Mesenchymal stem cell (in vitro differentiated cells and primary cell): ENCODE measurements around the gene UBAC2.

Experiments
- DNase-seq: peaks from one replicate; pipeline ENCODE4 v3.0.0-alpha.2; 2013
- H2AFZ ChIP-seq: one replicate; pipeline ENCODE4 v1.6.1; 2013; ENCODE audit warnings: low read depth, mild to moderate bottlenecking, control low read depth, inconsistent platforms, low read length, moderate library complexity
- H2AK5ac ChIP-seq: 2 replicates; pipeline ENCODE4 v1.6.1; 2013; ENCODE audit warnings: low read length, moderate library complexity, mild to moderate bottlenecking, inconsistent platforms; ENCODE audit not compliant: severe bottlenecking
- H2BK120ac ChIP-seq: one replicate; pipeline ENCODE4 v1.6.1; 2013; ENCODE audit warnings: low read depth, mild to moderate bottlenecking, inconsistent platforms, low read length, moderate library complexity
- H2BK12ac ChIP-seq, 2 experiments: one replicate each; pipeline ENCODE4 v1.6.1; 2013; ENCODE audit warnings: inconsistent platforms in 2 of 2, low read length in 2 of 2, mild to moderate bottlenecking in 2 of 2, moderate library complexity in 2 of 2, control low read depth in 1 of 2
- H2BK15ac ChIP-seq: one replicate; pipeline ENCODE4 v1.6.1; 2013; ENCODE audit warnings: mild to moderate bottlenecking, low read depth, inconsistent platforms; ENCODE audit not compliant: poor library complexity, severe bottlenecking
- H2BK5ac ChIP-seq: 2 replicates; pipeline ENCODE4 v1.6.1; 2013; ENCODE audit warnings: low read depth, mild to moderate bottlenecking, low read length, control low read depth, inconsistent platforms; ENCODE audit not compliant: poor library complexity, severe bottlenecking
- H3K14ac ChIP-seq, 2 experiments: one replicate each; pipeline ENCODE4 v1.6.1; 2013; ENCODE audit warnings: inconsistent platforms in 2 of 2, low read length in 2 of 2, control low read depth in 1 of 2, mild to moderate bottlenecking in 1 of 2, moderate library complexity in 1 of 2
- H3K18ac ChIP-seq, 2 experiments: one replicate each; pipeline ENCODE4 v1.6.1; 2013; ENCODE audit warnings: inconsistent platforms in 2 of 2, low read length in 2 of 2, control low read depth in 1 of 2, low read depth in 1 of 2, mild to moderate bottlenecking in 1 of 2
- H3K23ac ChIP-seq, 2 experiments: one replicate each; pipeline ENCODE4 v1.6.1; 2013; ENCODE audit warnings: inconsistent platforms in 2 of 2, low read length in 2 of 2, mild to moderate bottlenecking in 2 of 2, moderate library complexity in 2 of 2, control low read depth in 1 of 2
- H3K27ac ChIP-seq: 2 replicates; pipeline ENCODE4 v1.5.1; 2013; ENCODE audit warnings: mild to moderate bottlenecking, moderate library complexity, low read length, control low read depth, inconsistent platforms; ENCODE audit not compliant: poor library complexity, severe bottlenecking
- H3K27me3 ChIP-seq, 2 experiments: 2 replicates each; pipeline versions ENCODE4 v1.6.1 to v1.7.0; 2013; ENCODE audit warnings: low read length in 2 of 2, mild to moderate bottlenecking in 2 of 2, moderate library complexity in 2 of 2, control low read depth in 1 of 2, inconsistent platforms in 1 of 2; ENCODE audit not compliant: control insufficient read depth in 1 of 2, insufficient read depth in 1 of 2
- H3K36me3 ChIP-seq, 2 experiments: 2 replicates each; pipeline versions ENCODE4 v1.6.1 to v1.7.0; 2013; ENCODE audit warnings: low read length in 2 of 2, control low read depth in 1 of 2, inconsistent platforms in 1 of 2, low read depth in 1 of 2, mild to moderate bottlenecking in 1 of 2; ENCODE audit not compliant: insufficient read depth in 2 of 2, control insufficient read depth in 1 of 2
- H3K4ac ChIP-seq, 2 experiments: one replicate each; pipeline ENCODE4 v1.6.1; 2013; ENCODE audit warnings: inconsistent platforms in 2 of 2, low read length in 2 of 2, mild to moderate bottlenecking in 2 of 2, moderate library complexity in 2 of 2, control low read depth in 1 of 2, low read depth in 1 of 2
- H3K4me1 ChIP-seq: 2 replicates; pipeline ENCODE4 v1.6.1; 2013; ENCODE audit warnings: low read depth, low read length, control low read depth; ENCODE audit not compliant: control insufficient read depth, insufficient read depth
- H3K4me2 ChIP-seq: 2 replicates; pipeline ENCODE4 v1.6.1; 2013; ENCODE audit warnings: low read length, mild to moderate bottlenecking, inconsistent platforms; ENCODE audit not compliant: poor library complexity, severe bottlenecking
- H3K4me3 ChIP-seq, 2 experiments: 2 replicates each; pipeline versions ENCODE4 v1.5.1 to v1.7.0; 2013; ENCODE audit warnings: low read length in 2 of 2, mild to moderate bottlenecking in 2 of 2, control low read depth in 1 of 2, low read depth in 1 of 2; ENCODE audit not compliant: insufficient read depth in 1 of 2
- H3K79me1 ChIP-seq: replicated peaks from 2 replicates; pipeline ENCODE4 v1.6.1; 2013; ENCODE audit warnings: mild to moderate bottlenecking, control low read depth, low read length, inconsistent platforms; ENCODE audit not compliant: poor library complexity, severe bottlenecking
- H3K9ac ChIP-seq: 2 replicates; pipeline ENCODE4 v1.7.0; 2013; ENCODE audit warnings: mild to moderate bottlenecking, low read length, moderate library complexity
- H3K9me3 ChIP-seq: 2 replicates; pipeline ENCODE4 v1.7.0; 2013; ENCODE audit warnings: mild to moderate bottlenecking, low read length; ENCODE audit not compliant: control insufficient read depth
- H4K8ac ChIP-seq: one replicate; pipeline ENCODE4 v1.6.1; 2013; ENCODE audit warnings: inconsistent platforms, mild to moderate bottlenecking, low read length, moderate library complexity
- H4K91ac ChIP-seq: one replicate; pipeline ENCODE4 v1.6.1; 2013; ENCODE audit warnings: mild to moderate bottlenecking, low read length, inconsistent platforms
- WGBS: methylation state at CpG from one replicate; pipeline ENCODE4 v1.1.7; 2013; ENCODE audit warnings: mixed read lengths; 5-methylcytosine and 5-hydroxymethylcytosine counted together

The UBAC2 gene

DNA sequence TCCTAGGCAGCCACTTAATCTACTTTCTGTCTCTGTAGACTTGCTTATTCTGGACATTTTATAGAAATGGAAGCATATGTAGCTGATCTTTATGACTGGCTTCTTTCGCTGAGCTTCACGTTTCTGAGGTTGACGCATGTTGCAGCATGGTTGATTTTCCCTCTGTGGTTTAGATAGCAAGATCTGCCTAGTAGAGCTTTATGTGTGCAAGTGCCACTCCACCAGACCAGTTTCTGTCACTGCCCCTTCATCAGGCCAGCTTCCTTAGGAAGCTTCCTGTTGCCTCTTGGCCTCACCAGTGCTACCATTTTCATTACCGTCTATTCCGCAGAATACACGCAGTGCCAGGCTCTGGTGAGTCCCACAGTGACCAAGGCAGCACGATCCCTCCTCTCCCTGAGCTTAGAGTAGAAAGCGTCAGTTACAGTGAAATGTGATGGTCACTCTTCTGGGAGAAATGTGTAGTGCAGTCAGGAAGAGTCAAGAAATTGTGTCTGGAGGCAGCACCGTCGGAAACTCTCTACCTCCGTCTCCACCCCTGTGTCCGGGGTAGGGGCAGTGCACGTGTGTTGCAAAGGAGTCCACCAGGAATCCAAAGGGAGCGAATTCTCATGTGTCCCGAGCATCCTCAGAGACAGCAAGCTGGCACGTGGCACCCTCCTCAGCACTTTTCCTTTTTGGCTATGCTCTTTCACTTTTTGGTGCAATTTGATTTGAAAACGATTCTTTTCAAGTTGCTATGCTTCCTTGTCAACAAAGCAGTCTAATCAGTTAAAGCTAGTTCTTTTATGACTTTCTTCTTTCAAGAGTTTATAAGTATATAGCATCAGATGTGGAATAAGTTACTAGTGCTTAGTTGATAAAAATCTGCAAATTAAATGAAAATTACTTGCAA is 151.9 kb downstream of the UBAC2 start:
- no peak overlapping the region for H2BK120ac ChIP-seq
- peaks cover 18% of the 10 kb centered on the region for H3K4me1 ChIP-seq
- H3K18ac ChIP-seq = no peak overlapping the region
- H3K9me3 ChIP-seq = no peaks in the 10 kb centered on the region
- no peak overlapping the region for H4K8ac ChIP-seq
- 97% methylated on average over 17 of the region's 17 CpGs for WGBS
- H2BK15ac ChIP-seq = no peak overlapping the region
- H3K27ac ChIP-seq = no peak overlapping the region
- H3K4me3 ChIP-seq = no peak overlapping the region
- H2BK12ac ChIP-seq = no peak overlapping the region
- no peak overlapping the region for H4K91ac ChIP-seq
- no peak overlapping the region for H2BK5ac ChIP-seq
- no peak overlapping the region for H3K4ac ChIP-seq
- no peak overlapping the region for H2AK5ac ChIP-seq
- no peak for DNase-seq
- no peak overlapping the region for H2AFZ ChIP-seq
- H3K23ac ChIP-seq = no peak overlapping the region
- H3K9ac ChIP-seq = no peak overlapping the region
- H3K36me3 ChIP-seq = peaks cover 28 to 37% of the 10 kb centered on the region in 2 experiments
- peaks cover 26% of the 10 kb centered on the region for H3K79me1 ChIP-seq
- H3K14ac ChIP-seq = no peak overlapping the region
- no peak overlapping the region for H3K4me2 ChIP-seq
- no peaks in the 10 kb centered on the region for H3K27me3 ChIP-seq

DNA sequence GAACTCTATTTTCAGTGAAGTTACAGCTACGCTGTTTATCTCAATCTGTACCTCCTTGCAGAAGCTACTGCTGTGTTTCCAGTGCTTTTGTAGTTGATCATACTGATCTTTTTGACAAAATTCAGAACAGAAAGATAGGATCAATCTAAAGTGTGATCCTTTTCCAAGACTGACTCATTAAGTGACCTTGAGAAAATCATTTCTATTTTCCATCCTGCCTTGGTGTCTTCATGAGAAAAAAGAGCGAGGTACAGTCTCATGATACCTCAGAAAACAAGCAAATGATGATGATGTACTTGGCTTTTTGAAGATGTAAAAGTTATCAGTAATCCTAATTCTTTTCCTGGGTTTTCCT is 152.6 kb downstream of the UBAC2 start:
- no peak overlapping the region for H3K4me3 ChIP-seq
- no peak overlapping the region for H2BK5ac ChIP-seq
- peaks cover 30% of the 10 kb centered on the region for H3K79me1 ChIP-seq
- no peak overlapping the region for H2BK12ac ChIP-seq
- H3K4me1 ChIP-seq = peaks cover 18% of the 10 kb centered on the region
- H3K18ac ChIP-seq = no peak overlapping the region
- H2AK5ac ChIP-seq = no peak overlapping the region
- no peak overlapping the region for H3K14ac ChIP-seq
- H2BK120ac ChIP-seq = no peak overlapping the region
- H3K23ac ChIP-seq = no peak overlapping the region
- 93% methylated on average over 2 of the region's 2 CpGs for WGBS
- no peak for DNase-seq
- no peaks in the 10 kb centered on the region for H3K27me3 ChIP-seq
- no peaks in the 10 kb centered on the region for H3K9me3 ChIP-seq
- H2BK15ac ChIP-seq = no peak overlapping the region
- no peak overlapping the region for H3K4ac ChIP-seq
- no peak overlapping the region for H3K27ac ChIP-seq
- H3K4me2 ChIP-seq = no peak overlapping the region
- no peak overlapping the region for H4K8ac ChIP-seq
- H2AFZ ChIP-seq = no peak overlapping the region
- H3K36me3 ChIP-seq = peaks cover 25 to 36% of the 10 kb centered on the region in 2 experiments
- no peak overlapping the region for H4K91ac ChIP-seq
- H3K9ac ChIP-seq = no peak overlapping the region

DNA sequence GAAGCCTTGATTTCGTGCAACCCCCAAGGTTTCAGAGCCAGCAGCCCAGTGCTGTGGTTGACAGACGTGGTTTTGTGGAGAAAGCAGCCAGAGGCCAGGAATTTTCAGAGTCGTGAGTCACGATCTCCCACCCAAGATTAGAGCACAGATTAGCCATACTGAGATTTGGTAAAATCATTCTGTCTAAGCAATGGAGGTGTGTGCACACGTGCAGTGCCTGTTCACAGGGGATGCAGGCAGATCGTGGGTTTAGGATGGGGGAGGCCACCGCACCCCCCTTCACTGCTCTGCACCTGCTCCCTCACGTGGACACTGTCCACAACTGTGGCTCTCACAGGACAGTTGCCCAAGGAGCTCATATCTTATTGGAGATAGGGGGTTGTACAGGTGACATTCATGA is 153.2 kb downstream of the UBAC2 start:
- no peak overlapping the region for H2BK5ac ChIP-seq
- H3K36me3 ChIP-seq = peaks cover 25 to 30% of the 10 kb centered on the region in 2 experiments
- H3K23ac ChIP-seq = no peak overlapping the region
- peak overlapping the region; percentile 5 for H4K8ac ChIP-seq
- WGBS = 72% methylated on average over 6 of the region's 8 CpGs
- peak overlapping the region in 1 of 2 experiments; percentile 59 for H2BK12ac ChIP-seq
- no peak overlapping the region for H2AFZ ChIP-seq
- no peak overlapping the region for H3K4ac ChIP-seq
- no peak overlapping the region for H3K9ac ChIP-seq
- H3K4me3 ChIP-seq = no peak overlapping the region
- no peak overlapping the region for H2BK15ac ChIP-seq
- no peak overlapping the region for H3K4me2 ChIP-seq
- H3K18ac ChIP-seq = no peak overlapping the region
- H3K27ac ChIP-seq = no peak overlapping the region
- no peak overlapping the region for H2AK5ac ChIP-seq
- H3K14ac ChIP-seq = peak overlapping the region in 1 of 2 experiments; percentile 61
- no peaks in the 10 kb centered on the region for H3K27me3 ChIP-seq
- peaks cover 18% of the 10 kb centered on the region for H3K4me1 ChIP-seq
- no peaks in the 10 kb centered on the region for H3K9me3 ChIP-seq
- H3K79me1 ChIP-seq = peaks cover 29% of the 10 kb centered on the region
- H2BK120ac ChIP-seq = no peak overlapping the region
- peak overlapping the region; percentile 66 for H4K91ac ChIP-seq
- peak; percentile 65 for DNase-seq

DNA sequence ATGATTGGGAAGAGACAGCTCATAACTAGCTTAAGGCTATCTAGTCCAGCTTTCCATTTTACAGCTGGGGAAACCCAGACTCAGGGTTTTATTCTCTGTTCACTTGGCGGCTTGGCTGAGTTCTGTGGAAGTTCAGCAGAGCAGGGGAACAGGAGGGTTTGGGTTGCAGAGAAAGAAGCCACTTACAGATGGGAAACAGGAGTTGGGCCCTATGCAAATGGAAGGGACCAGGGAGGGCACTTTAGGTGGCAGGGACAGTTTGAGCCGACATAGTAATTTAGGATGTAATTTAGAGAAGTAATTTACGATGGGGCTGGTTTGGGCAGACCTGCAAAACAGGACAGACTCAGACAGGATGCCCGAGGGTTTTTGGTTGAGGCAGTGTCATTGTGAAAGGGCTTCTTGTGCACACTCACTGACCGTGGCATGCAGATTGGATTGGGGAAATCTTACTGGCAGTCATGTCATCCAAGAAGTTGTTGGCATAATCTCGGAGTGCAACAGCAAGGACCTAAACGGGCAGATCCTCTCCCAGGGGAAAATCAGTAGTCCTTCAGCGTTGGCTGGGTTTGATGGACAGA is 153.8 kb downstream of the UBAC2 start:
- no peak overlapping the region for H2BK5ac ChIP-seq
- H3K4me1 ChIP-seq = peaks cover 18% of the 10 kb centered on the region
- H3K27me3 ChIP-seq = no peaks in the 10 kb centered on the region
- no peak overlapping the region for H3K4me3 ChIP-seq
- H3K27ac ChIP-seq = no peak overlapping the region
- no peak overlapping the region for H3K9ac ChIP-seq
- no peaks in the 10 kb centered on the region for H3K9me3 ChIP-seq
- H3K18ac ChIP-seq = peak overlapping the region in 1 of 2 experiments; percentile 16
- no peak overlapping the region for H2BK15ac ChIP-seq
- no peak overlapping the region for H3K23ac ChIP-seq
- H2AK5ac ChIP-seq = no peak overlapping the region
- no peak overlapping the region for H3K4ac ChIP-seq
- H2AFZ ChIP-seq = no peak overlapping the region
- 92% methylated on average over 8 of the region's 8 CpGs for WGBS
- peaks cover 33% of the 10 kb centered on the region for H3K79me1 ChIP-seq
- H4K91ac ChIP-seq = no peak overlapping the region
- H4K8ac ChIP-seq = no peak overlapping the region
- no peak overlapping the region for H2BK120ac ChIP-seq
- peak overlapping the region; percentile 7 to 42 for H2BK12ac ChIP-seq
- DNase-seq = no peak
- H3K14ac ChIP-seq = no peak overlapping the region
- H3K4me2 ChIP-seq = no peak overlapping the region
- peaks cover 23 to 25% of the 10 kb centered on the region in 2 experiments for H3K36me3 ChIP-seq
